A673 (cell line): ENCODE measurements around the gene PBRM1.

Source experiments
- EZH2 ChIP-seq: fragments of 200-600 bp; sonication (generic); IDR thresholded peaks from 2 replicates; pipeline ENCODE4 v1.6.1; 2017; ENCODE audit warnings: borderline replicate concordance, low read depth, mild to moderate bottlenecking, mixed read lengths, antibody characterized with exemption, low read length; ENCODE audit not compliant: poor library complexity, severe bottlenecking
- TF ChIP-seq, protein P1 (sequence below): fragments of 300-800, 200-600 bp; sonication (generic); conservative IDR thresholded peaks from 2 replicates; pipeline ENCODE4 v1.5.1; 2017; ENCODE audit warnings: low read depth, mild to moderate bottlenecking, antibody characterized with exemption, low read length, moderate library complexity, mixed read lengths

- TF ChIP-seq, protein P1, sequence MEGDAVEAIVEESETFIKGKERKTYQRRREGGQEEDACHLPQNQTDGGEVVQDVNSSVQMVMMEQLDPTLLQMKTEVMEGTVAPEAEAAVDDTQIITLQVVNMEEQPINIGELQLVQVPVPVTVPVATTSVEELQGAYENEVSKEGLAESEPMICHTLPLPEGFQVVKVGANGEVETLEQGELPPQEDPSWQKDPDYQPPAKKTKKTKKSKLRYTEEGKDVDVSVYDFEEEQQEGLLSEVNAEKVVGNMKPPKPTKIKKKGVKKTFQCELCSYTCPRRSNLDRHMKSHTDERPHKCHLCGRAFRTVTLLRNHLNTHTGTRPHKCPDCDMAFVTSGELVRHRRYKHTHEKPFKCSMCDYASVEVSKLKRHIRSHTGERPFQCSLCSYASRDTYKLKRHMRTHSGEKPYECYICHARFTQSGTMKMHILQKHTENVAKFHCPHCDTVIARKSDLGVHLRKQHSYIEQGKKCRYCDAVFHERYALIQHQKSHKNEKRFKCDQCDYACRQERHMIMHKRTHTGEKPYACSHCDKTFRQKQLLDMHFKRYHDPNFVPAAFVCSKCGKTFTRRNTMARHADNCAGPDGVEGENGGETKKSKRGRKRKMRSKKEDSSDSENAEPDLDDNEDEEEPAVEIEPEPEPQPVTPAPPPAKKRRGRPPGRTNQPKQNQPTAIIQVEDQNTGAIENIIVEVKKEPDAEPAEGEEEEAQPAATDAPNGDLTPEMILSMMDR: no peak
- no peak for TF ChIP-seq EZH2
Observed at GRCh38 chr3:52536112-52536368, 149.7 kb downstream of the PBRM1 start.
